ENCODE data around the gene LIMS4.
"Not testable (repeated sequence)": the region's sequence is repeated elsewhere in the genome, so short reads cannot be mapped to it uniquely, and the experiment has no call there.

The LIMS4 gene

DNA sequence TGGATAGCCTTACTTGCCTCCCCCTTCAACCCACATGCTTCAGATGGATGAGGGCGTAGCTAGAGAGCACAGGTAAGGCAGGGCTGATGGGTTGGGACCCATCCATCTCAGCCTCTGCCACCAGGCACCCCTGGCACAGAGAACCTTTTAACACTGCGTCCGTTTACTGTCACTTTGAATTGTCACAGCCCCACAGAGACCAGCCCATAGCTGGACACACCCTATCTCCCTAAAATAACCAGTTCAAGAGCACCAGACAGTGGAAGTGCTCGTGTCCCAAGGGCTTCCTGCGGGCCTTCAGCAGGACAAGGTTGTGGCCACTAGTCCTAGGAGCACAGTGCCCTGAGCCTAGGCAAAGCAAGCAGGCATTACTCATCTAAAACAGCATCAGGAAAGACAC, 76.6 kb downstream of the LIMS4 start:
- H3K4me3 ChIP-seq (ENCODE audit: low read length, poor library complexity, severe bottlenecking); H3K27me3 ChIP-seq (ENCODE audit: insufficient read depth, low read length, poor library complexity, severe bottlenecking); H2AFZ ChIP-seq (ENCODE audit: low read length); H3K36me3 ChIP-seq (ENCODE audit: insufficient read depth, low read length); H3K9me2 ChIP-seq (replicated peaks; ENCODE audit: low read depth, low read length); H3K4me1 ChIP-seq (ENCODE audit: insufficient read depth, low read length, poor library complexity, severe bottlenecking); H3F3A ChIP-seq (ENCODE audit: low read depth); H3K4me2 ChIP-seq (ENCODE audit: low read depth, low read length, poor library complexity, severe bottlenecking); H3K79me2 ChIP-seq (ENCODE audit: insufficient read depth, low read length); H3K9me3 ChIP-seq (ENCODE audit: insufficient read depth, low read depth, low read length); H3K9ac ChIP-seq (ENCODE audit: low read depth, low read length, poor library complexity, severe bottlenecking); H4K20me1 ChIP-seq (ENCODE audit: insufficient read depth, low read length, poor library complexity, severe bottlenecking): not testable (repeated sequence)

All from Loucy (cell line).